GM12875 (cell line): Measurements from ENCODE around the gene USP49.
A peak's percentile ranks its signal among the peaks of the same experiment; 100 is the strongest.

Experiments
- H3K4me3 ChIP-seq: one replicate; pipeline ENCODE4 v1.5.1; 2011; ENCODE audit warnings: low read depth, low read length, control low read depth
- TF ChIP-seq, protein P1 (sequence below): IDR thresholded peaks from 2 replicates; pipeline ENCODE4 v1.5.1; 2011; ENCODE audit warnings: low read depth, mild to moderate bottlenecking, control low read depth, inconsistent platforms, low read length, moderate library complexity, borderline replicate concordance; ENCODE audit not compliant: insufficient read depth

The USP49 gene

DNA sequence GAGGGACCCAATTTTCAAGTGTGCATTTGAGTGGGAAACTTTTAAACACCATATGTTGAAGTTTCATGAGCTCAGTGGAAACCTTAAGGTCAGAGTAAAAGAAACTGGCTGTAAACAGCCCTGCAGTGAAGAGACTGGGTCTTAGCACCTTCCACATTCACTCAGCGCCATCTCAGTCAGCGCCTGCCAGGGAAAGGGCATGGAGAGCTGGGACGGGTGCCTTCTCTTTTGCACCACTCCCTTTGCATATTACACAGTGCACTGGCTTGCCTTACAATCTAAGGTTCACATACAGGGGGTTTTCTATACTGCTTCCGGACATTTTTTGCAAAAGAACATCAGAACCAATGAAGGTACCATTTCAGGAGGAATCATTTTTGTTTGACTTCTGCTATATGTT is 103.2 kb downstream of the USP49 start:
- TF ChIP-seq, protein P1, sequence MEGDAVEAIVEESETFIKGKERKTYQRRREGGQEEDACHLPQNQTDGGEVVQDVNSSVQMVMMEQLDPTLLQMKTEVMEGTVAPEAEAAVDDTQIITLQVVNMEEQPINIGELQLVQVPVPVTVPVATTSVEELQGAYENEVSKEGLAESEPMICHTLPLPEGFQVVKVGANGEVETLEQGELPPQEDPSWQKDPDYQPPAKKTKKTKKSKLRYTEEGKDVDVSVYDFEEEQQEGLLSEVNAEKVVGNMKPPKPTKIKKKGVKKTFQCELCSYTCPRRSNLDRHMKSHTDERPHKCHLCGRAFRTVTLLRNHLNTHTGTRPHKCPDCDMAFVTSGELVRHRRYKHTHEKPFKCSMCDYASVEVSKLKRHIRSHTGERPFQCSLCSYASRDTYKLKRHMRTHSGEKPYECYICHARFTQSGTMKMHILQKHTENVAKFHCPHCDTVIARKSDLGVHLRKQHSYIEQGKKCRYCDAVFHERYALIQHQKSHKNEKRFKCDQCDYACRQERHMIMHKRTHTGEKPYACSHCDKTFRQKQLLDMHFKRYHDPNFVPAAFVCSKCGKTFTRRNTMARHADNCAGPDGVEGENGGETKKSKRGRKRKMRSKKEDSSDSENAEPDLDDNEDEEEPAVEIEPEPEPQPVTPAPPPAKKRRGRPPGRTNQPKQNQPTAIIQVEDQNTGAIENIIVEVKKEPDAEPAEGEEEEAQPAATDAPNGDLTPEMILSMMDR: no peak
- H3K4me3 ChIP-seq: no peak overlapping the region

DNA sequence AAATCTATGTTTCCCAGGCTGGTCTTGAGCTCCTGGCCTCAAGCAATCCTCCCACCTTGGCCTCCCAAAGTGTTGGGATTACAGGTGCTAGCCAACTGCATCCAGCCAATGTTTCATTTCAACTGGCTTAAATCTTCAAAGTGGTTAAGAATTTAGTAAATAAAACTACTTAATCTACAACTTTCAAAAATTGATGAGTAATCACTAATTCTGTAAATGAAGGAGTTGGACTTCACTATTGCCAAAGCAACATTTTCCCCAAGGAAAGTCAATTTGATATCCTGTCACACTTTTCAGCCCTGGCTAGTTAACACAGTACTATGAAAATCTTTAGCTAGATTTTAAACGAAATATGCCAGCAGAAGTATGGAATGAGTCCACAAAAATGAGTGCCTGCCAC is 103.9 kb downstream of the USP49 start:
- TF ChIP-seq, protein P1: no peak

DNA sequence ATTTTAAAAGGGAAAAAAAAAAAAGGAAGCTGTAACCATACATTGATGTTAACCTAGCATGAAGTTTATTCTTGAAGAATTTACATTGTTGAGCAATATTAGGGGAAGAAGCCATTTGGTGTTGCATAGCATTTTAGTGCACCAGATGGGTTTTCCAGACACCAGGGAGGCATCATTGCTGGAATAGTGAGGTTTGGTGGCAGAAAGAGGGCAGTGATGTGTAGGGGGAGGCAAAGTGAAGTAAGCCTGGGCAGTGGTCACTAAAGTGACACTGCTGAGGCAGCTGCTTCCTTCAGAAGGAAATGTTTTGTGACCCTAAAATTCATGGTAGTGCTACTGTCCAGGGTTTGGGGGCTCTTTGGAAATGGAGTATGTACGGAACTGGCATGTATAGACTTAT is 105.1 kb downstream of the USP49 start:
- TF ChIP-seq, protein P1: no peak
- no peak overlapping the region for H3K4me3 ChIP-seq

More for the DNA sequence above, 103.9 kb downstream of the USP49 start:
- H3K4me3 ChIP-seq: no peak overlapping the region

DNA sequence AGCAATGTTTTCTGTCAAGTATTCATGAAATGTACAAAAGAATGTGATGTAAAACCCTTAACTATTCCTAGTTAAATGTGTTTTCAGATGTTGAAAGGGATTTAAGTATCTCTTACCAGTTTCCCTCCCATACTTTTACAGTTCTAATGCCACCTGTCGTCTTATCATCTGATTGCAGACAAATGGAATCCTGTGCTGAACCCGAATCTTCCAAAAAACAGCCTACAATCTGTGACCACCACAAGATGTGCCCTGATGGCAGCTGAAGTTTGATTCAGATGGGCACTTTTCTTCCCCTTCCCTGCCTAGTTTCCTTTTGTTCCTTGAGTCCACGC is 105.8 kb downstream of the USP49 start:
- H3K4me3 ChIP-seq: no peak overlapping the region
- TF ChIP-seq, protein P1: no peak

DNA sequence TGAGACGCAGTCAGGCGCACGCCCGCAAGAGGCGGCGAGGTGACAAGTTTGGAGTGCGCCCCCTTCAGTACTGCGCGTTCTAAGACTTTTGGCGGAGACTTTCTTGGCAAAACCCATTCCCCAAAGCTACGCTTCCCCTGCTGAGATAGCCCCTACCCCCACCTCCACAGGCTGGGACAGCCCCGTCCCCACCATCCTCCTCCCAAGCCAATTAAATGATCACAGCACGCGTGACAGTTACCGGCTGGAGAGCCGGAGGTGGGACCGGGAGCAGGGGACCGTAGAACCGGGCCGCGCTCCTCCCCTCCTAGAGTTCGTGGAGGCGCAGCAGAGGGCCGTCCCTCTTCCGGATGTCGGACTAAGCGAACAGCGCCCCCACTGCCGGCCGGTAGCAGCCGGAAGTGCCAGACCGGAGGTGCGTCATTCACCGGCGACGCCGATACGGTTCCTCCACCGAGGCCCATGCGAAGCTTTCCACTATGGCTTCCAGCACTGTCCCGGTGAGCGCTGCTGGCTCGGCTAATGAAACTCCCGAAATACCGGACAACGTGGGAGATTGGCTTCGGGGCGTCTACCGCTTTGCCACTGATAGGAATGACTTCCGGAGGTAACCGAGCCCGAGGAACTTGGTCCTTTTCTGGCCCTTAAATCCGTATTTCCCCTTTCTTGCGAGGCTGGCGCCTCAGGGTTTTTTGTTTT is 107.8 kb downstream of the USP49 start, which contains the start of gene TOMM6:
Gene TOMM6, plus strand, starts transcription at position 476 of the 699 bp plus-strand sequence. Its CDS starts 4 bp downstream, at position 480.
- peak within 1 kb of the TSS; percentile 66 for H3K4me3 ChIP-seq
- TF ChIP-seq, protein P1: peak; percentile 91

DNA sequence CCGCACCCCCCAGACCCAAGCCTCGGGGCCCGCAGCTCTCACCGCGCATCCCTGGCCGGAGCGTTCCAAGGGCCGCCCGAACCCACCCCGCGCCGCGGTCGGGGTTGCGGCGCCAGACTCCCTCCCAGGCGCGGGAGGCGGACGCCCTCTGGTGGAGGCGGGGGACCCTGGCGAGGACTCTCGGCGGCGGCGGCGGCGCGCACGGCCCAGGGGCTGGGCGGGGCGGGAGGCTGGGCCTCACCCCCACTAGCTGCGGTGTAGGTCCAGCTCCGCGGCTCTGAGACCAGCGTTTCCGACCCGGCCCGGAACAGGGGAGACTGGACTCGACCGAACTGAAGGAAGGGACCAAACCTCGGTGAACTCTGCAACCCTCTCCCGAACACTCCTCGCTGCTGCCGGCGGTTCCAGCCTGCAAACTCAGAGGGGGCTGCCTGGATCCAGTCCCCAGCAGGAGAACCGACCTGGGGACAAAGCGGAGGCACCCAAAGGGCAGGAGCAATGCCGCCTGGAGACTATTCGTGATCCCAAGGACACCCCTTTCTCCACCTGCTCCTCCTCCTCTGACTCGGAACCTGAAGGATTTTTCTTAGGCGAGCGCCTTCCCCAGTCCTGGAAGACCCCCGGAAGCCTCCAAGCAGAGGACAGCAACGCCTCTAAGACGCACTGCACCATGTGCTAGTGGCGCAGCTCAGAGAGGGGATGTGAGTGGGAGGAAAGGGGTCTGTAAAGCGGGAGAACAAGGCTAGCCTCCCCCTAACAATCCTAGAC is 108.5 kb downstream of the USP49 start:
- TF ChIP-seq, protein P1: peak; percentile 86
- H3K4me3 ChIP-seq: peak overlapping the region; percentile 66
